GM12878 (cell line): Measurements from ENCODE around the gene PYGO2. TPM values are rescaled to one million over a fixed set of nuclear protein-coding genes. Genes with fewer than 3 reads are reported as not detected.

Source experiments
- BCL3 ChIP-seq: IDR thresholded peaks from 2 replicates; pipeline ENCODE4 v1.6.1; 2011; ENCODE audit warnings: borderline replicate concordance, low read depth, mild to moderate bottlenecking, moderate library complexity, low read length; ENCODE audit not compliant: insufficient read depth, poor library complexity, severe bottlenecking
- CEBPZ ChIP-seq: fragments of 150-350 bp; IDR thresholded peaks from 2 replicates; pipeline ENCODE4 v1.6.1; 2016; ENCODE audit warnings: low read depth, low read length
- IKZF1 ChIP-seq: fragments of 450-650 bp; conservative IDR thresholded peaks from 2 replicates; pipeline ENCODE4 v1.6.1; 2017; ENCODE audit warnings: antibody characterized with exemption, mild to moderate bottlenecking
- TARDBP ChIP-seq: IDR thresholded peaks from 2 replicates; pipeline ENCODE4 v1.6.1; 2016; ENCODE audit warnings: borderline replicate concordance
- TCF3 ChIP-seq: IDR thresholded peaks from 2 replicates; pipeline ENCODE4 v1.6.1; 2012; ENCODE audit warnings: low read depth, mild to moderate bottlenecking, low read length, borderline replicate concordance; ENCODE audit not compliant: insufficient read depth
- ZNF24 ChIP-seq: fragments of 450-650 bp; IDR thresholded peaks from 2 replicates; pipeline ENCODE4 v1.6.1; 2017; ENCODE audit warnings: antibody characterized with exemption, mild to moderate bottlenecking
- polyA plus RNA-seq, 11 experiments: library from polyadenylated mRNA; depleted of rRNA in 4 of 11; unstranded in 6 of 11; stranded (reverse) in 5 of 11; fragments of >200 nt; fragmentation: Nextera tagmentation in 4 of 11; fragmentation: Illumina TruSeq in 1 of 11; extraction: Ambion mirVana in 4 of 11; extraction: Trizol in 1 of 11; gene quantifications; 1 replicate in 1 of 11; 2 replicates in 10 of 11; pipeline versions ENCODE4 v1.2.1 to v1.2.3, GENCODE V29; 2011 to 2016; ENCODE audit warnings: inconsistent platforms in 2 of 11, missing spikeins in 2 of 11, low read depth in 1 of 11
- total RNA-seq, 4 experiments: library from RNA; depleted of rRNA in 3 of 4; stranded (reverse); fragments of >200 nt in 3 of 4; fragmentation: Illumina TruSeq in 1 of 4; extraction: Trizol in 1 of 4; gene quantifications; 2 replicates each; pipeline versions ENCODE4 v1.2.1 to v1.2.3, GENCODE V29; 2013 to 2021

Gene PYGO2
- total and polyA plus RNA-seq, 10 of the 15 experiments (the other 5 are each of a cell fraction or from before 2014, with no cell fraction given): 8.1 to 33.8 (median 23.5) TPM

GRCh38 chr1:155004352-155005075, 42.9 kb upstream of the PYGO2 start (continued):
- TF ChIP-seq TCF3: no peak
- TF ChIP-seq ZNF24: no peak
- TF ChIP-seq TARDBP: no peak
- TF ChIP-seq BCL3: no peak
- peak; percentile 42 for TF ChIP-seq IKZF1
- no peak for TF ChIP-seq CEBPZ
